HG03439 (cell line): Measurements from ENCODE around the gene TAS2R1.
"Not testable (repeated sequence)": the region's sequence is repeated elsewhere in the genome, so short reads cannot be mapped to it uniquely, and the experiment has no call there.

Experiments used
- ATAC-seq: cut with Tn5 transposase; IDR thresholded peaks from one replicate; pipeline ENCODE4 v1.9.1; 2021; ENCODE audit warnings: mild to moderate bottlenecking, moderate library complexity; ENCODE audit not compliant: unreplicated experiment

Gene TAS2R1

DNA sequence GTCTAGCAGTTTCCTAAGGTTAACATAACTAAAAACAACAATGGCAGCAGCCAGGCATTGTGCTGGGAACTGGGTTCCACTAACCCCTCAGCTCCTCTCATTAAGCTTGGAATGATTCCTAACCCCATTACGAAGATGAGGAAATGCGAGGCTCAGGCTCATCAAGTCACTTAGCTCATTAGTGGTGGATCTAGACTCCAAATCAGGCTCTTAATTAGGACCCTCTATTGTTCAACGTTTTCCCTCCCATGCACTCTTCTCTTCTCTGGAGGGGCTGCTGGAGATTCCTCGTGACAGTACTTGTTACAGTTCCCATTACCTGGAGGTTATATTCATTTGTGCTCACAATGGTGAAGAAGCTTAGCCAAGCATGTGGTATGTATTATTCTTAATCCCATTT is 6.5 kb downstream of the TAS2R1 start:
- ATAC-seq = no peak

DNA sequence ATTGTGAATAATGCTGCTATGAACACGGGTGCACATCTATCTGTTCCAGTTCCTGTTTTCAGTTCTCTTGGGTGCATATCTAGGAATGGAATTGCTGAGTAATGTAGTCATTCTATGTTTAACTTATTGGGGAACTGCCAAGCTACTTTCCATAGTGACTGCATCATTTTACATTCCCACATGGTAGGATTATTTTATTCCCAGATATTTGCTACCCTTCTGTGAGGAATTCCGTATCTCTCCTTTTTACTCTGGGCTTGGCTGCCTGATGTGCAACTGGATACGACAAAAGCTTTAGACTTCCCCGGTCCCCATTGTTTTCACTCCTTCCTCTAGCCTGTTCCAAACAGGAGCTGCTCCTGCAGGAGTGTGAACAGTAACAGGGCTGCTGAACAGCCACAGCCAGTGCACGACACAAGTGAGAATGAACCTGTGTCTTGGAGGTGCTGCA is 7.2 kb downstream of the TAS2R1 start:
- no peak for ATAC-seq

DNA sequence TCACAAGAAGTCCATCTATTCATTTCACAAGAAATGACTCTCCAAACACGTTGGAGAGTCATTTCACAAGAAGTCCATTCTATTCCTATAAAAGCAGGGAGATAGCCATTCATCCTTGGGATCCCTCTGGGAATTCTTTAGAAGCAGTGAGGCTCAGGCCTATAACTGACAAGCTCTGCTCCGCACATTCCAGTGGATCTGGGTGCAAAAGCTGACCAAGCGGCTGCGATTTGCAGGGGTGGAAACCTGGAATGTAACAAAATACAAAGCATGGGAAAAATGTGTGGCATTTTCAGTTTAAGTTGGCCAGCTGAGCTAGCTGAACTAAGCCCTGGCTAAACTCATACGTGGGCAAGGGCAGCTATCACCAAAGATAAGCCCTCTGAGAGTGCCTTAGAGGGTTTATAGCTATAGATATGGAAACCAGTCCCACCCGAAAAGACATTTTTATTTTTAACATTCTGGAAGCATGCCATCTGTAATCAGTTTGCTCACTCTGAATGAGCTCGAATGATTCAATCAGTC is 8.7 kb downstream of the TAS2R1 start:
- no peak for ATAC-seq

DNA sequence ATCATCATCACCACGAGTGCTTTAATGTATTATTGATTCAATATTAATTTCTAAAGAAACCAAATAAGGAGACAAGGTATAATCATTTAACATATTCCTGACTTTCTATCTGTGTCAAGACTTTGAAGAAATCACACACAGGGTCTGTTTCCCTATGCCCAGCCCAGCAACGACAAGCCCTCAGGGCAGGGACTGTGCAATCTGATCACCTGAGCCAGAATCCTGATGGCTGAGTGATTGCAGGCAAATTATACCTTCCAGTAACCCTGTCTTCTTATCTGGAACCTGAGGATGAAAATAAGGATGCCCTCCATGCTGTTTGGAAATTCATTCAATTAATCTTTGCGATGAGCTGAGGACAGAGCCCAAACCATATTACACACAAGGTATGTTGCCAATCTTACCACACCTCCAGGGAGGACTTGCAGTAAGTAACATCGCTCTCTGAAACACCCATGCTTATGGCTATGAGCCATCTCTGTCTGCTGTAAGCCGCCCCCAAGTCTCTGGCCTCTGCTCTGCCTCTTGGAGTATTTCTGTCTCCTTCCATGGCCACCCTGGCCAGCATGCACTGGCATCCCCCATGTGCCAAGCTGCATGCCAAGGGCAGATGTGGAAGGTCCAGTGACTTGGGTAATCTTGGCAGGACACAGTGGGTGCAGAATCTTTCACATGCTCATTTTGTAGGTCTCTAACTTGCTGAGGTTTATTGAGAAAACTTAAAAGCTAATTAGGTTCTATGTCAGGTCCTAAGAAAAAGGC is 10.6 kb downstream of the TAS2R1 start:
- no peak for ATAC-seq

DNA sequence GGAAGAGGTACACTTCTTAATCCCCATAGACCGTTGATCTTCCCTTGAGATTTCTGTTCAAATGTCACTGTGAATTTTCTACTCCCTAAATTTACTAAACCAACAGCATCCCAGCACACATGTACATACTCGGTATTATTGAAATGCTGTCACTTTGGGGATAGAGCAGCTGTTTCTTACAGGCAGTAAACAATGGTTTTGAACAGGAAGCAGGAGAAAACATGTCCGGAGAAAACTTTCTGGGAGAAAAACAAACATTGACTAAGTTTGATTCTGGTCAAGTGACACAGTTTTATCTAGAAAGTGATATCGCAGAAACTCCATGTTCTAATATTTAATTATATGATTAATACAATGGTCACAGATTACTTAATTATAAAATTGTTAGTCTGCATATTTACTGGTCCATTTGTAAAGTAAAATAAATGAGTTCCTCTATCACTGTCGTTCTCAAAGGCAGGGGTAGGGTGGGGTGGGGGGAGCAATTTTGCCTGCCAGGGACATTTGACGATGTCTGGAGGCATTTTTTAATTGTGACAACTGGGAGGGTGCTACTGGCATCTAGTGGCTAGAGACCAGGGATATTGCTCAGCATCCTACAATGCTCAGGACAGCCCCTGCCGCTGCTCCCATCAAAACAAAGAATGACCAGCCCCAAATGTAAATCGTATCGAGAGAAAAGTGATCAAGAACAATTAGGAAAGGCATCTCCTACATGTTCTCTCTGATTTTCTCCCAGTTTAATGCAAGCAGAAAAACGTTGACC is 12.2 kb downstream of the TAS2R1 start:
- ATAC-seq = no peak

DNA sequence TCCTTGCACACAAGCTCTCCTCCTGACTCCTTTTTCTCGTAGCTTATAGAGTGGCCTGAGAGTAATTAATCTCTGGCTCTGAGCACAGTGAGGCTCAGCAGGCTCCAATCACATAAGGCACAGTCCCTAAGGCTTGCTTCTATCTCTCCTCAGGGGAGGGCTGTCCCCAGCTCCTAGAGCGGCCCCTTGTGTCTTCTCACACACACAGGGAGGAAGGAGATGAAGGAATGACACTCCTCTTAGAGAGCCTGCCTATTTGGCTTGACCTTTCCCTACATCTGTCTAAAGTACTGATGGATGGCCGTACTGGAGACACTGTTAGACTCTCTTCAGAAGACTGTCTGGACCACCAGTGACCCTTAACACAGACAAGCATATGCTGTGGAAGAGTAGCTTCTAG is 12.9 kb downstream of the TAS2R1 start:
- no peak for ATAC-seq

DNA sequence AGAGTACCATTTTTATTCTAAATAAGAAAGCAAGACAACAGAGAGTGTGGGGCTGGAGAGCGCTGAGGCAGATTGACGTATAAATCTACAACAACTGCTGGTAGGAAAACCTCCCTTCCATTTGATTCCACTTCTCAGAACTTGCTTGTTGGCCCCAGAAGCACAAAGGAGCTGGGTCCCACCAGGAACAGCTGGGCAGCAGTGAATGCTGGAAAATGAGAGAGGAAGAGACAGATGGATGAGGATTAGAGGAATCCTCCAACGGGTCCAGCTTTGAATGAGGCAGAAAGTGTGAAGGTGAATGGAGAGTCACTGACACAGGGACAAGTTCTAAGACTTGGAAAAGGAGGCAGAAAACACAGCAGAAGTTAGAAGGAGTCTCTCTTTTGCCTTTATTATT is 14.8 kb downstream of the TAS2R1 start:
- ATAC-seq = no peak

DNA sequence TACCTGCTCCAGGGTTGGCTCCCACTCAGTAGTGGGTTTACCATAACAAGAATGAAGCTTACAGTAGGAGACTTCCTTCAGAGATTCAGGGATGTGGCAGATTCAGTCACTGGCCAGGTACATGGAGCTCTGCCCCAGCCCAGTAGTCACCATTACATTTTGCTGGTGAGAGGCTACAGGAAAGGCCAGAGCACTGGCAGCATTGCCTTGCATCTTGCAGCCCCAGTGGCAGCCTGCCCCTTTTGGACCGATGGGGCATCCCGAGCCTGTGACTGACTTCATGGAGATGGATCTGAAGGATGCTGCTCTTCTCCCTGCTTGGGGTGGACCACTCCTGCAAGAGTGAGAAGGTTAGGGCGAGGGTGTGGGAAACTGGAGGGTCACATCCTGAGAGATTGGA is 16.8 kb downstream of the TAS2R1 start:
- ATAC-seq = no peak

DNA sequence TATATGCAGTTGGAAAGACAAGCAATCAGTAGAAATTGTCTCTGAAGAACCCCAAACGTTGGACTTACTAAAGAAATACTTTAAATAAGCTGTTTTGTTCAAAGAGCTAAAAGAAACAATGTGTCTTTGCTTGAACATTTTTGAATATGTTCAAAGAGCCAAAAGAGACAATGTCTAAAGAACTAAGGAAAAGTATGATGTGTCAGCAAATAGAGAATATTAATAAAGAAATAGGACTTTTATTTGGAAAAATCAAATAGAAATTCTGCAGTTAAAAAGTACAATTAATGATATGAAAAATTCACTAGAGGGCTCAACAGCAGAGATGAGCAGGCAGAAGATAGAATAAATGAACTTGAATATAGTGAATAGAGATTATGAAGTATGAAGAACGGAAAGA is 19.2 kb downstream of the TAS2R1 start:
- no peak for ATAC-seq

DNA sequence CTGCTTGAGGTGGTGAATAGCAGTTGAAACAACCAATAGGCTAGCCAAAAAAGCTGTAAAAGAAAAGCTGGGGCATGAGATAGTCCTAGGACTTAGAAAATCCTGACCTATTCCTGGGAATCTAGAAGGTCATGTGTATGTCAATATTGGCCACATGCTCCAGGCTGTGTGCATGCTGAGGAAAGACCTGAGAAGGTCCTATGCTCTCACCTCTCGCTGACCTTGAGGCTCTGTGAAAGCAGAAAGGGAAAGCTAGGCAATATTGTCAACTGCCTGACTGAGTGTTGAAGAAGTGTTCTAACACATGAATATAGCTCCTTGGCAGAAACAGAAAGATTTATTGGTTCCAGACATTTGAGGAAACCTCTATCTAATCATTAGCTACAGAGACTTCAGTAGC is 19.8 kb downstream of the TAS2R1 start:
- ATAC-seq = no peak

DNA sequence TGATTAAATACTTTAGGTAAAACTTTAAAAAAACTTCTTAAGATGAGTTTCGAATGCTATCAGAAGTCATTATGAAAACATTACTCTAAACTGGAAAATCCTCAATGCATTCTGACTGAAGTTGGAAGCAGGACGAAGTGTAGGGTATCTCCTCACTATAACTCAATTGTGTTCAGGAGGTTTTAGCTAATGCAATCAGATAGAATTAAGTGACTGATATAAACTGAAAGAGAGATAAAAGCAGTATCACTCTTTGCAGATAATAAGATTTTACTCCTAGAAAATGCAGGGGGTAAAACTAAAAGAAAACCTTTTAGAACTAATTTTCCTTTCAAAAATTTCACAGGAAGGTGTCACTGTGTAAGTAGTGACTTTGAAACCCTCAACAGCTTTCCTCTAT is 22.1 kb downstream of the TAS2R1 start:
- no peak for ATAC-seq

DNA sequence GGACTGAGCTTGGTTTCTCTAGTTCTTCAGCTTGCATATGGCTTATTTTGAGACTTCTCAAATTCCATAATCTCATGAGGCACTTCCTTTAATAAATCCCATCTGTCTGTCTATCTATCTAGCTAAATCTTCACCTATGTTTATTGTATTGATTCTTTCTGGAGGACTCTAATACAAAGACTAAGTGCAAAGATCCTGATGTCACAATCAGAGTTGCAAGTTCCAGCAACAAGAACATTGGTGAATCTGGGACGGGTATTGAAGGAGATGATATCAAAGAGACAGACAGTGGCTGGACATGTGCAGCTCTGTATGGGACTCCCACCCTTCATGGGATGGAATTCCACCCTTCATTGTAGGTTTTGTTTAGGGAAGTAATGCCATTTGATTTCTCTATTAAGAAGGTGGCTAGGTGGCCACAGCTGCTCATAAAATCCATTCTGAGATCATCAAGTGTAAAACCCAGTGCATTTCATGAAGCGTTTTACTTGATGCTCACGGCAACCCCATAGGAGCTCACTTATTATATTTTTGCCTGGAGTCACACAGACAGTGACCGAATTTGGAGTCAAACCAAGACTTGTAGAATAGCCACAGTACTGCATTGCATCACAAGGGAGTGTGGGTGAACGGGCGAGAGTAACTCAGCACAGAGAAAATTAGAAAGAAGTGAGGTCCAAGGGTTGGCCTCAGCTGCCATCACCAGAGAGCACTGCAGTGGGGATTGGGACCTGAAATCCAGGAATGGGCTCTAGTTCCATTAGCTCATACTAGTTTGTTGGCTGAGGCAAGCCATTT is 24.9 kb downstream of the TAS2R1 start:
- no peak for ATAC-seq

DNA sequence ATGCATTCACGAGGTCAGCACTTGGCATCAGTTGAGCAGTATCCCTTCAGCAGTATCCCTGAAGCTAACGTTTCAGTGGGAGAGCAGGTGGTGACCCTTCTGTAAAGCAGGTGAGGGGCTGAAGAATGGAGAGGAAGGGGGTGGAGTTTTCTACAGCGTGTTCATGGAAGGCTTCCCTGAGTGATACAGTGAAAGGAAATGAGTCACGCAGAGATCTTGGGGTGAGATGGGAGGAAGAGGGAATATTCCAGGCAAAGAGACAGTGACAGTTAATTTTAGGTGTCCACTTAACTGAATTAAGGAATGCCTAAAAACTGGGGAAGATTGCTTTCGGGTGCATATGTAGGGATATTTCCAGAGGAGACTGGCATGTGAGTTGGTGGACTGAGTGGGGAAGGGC is 25.7 kb downstream of the TAS2R1 start:
- ATAC-seq = no peak

DNA sequence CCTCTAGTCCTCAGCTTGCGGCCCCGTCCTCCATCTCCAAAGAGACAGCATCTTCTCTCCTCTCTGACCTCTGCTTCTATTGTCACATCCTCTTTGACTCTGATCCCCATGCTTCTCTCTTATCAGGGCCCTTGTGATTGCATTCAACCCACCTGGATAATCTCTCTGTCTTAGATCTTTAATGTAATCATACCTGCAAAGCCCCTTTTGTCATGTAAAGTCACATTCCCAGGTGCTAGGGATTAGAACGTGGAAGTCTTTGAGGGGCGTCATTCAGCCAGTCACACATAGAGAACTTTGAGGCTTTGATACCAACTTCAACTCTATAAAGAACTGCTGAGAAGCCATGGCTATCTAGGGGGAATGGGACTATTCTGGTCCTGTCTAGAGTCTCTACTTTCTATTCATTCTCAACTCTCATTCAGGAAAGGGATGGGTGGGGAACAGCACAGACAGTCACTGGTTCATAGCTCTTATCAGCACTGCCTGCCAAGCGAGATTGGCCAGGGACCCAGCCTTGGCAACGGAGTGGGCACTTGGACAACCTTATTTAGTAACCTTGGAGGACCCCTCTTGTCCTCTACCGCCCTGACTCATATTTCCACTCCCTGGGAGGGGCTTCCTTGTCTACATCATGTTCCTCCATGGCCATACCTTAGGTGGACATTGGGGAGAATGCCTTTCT is 29.0 kb downstream of the TAS2R1 start:
- no peak for ATAC-seq

DNA sequence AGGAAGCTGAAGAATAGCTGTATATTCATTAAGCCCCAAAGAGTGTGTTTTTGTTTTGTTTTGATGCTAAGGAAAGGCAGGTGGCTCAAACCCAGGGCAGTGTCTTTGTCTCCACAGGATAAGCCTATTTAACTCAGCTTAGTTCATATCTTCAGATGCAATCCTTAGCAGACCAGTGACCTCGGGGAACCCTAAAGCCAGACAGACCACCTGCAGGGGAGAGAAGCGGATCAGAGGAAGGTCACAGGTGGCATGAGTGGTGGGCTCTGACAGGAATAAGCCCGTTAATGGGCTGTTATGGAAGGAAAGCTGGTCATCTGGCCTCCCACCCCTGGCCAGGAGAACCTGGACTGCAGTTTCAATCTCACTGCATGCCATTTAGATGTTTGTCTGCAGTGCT is 30.8 kb downstream of the TAS2R1 start:
- no peak for ATAC-seq

DNA sequence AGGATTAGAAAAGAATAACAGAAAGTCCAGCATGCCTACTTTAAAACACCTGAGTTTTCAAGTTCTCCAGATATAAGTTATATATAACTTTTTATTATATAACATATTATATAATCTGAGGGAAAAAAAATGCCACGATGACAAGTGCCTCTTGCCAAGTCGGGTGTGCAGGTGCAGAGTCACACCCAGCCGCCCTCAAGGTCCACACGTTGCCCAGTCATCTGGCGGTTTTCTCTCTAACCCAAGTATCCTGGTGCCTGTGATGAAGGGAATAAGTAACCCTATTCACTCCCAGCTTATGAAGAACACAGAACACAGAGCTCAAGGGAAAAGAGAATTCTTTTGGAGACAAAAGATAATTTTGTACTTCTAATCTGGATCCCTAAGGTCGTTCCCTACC is 31.8 kb downstream of the TAS2R1 start:
- not testable (repeated sequence) for ATAC-seq

DNA sequence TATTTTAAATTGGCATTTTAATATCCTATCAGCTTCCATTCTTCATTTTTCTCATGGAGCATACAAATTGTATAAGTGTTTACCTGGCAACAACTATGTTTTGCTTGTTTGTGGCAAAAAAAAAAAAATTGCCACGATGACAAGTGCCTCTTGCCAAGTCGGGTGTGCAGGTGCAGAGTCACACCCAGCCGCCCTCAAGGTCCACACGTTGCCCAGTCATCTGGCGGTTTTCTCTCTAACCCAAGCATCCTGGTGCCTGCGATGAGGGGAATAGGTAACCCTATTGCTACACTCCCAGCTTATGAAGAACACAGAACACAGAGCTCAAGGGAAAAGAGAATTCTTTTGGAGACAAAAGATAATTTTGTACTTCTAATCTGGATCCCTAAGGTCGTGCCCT is 32.8 kb downstream of the TAS2R1 start:
- not testable (repeated sequence) for ATAC-seq

DNA sequence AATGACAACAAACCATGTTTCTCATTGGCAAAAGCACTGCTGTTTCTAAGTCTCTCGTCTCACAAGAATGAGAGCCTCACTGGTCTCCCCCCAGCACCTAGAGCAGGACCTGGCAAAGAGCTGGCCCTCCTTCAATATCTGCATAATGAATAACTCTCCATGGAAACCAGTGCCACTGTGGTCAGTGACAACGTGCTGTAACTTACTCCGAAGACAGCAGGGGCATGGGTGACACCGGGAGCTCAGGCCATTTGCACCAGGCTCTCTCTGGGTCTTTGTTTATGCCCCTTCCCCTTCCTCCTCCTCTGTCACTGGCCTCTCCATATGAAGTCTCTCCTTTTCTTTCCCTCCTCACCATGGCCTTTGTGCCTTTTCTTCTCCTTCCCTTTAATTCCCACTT is 33.3 kb downstream of the TAS2R1 start:
- no peak for ATAC-seq

DNA sequence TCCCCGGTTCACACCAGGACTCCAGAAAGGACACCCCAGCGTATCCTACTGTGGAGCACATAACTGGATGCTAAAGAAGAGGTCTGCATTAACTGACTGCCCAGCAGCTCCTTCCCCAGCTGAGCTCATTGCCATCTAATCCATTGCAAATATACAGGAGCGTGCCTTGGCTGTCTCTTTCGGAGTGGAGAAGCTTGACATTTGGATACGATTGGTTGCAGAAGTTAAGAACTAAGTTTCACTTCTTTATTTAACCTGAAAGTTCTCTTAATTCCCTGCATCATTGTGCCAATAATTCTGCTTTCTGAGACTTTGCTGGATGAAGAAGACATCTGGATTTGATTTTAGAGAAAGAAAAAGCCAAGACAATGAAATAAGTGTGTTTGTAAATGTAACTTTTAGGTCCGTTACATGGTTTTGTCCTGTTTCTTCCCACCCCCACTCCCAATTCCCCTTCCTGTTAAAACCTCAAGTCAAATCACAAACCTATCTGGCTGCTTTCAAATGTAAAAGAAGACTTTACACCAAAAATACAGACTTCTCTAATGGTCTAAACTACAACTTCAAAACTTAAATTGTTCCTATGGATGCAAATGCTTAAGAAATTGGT is 33.9 kb downstream of the TAS2R1 start:
- ATAC-seq = no peak

DNA sequence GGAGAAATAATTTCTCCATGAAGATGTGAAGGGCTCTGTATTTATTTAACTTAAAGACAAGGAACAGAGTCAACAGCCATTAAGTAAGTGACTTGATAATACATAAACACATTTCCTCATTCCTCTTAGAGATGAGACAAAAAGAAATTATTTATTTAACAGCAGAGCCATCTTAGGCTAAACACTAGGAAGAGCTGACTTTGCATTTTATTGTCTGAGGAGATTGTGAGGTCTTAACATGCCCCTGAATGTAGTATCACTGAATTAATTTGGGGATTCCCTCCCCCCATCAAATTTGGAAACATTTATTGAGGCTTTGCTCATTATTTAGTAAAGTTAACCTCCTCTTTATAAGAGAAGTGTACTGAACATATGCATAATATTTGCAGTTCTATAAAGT is 35.2 kb downstream of the TAS2R1 start:
- ATAC-seq = no peak
